HCT116 (cell line): ENCODE results near the gene IGIP. TPM values are rescaled to one million over a fixed set of nuclear protein-coding genes. Genes with fewer than 3 reads are reported as not detected.
A peak's percentile ranks its signal among the peaks of the same experiment; 100 is the strongest.

Source experiments
- ATAC-seq: fragments of 200-7000 bp; cut with Tn5 transposase; 2 replicates; pipeline ENCODE4 v1.9.1; 2020; ENCODE audit warnings: mild to moderate bottlenecking, moderate library complexity
- BruUV-seq: library from RNA; stranded (reverse); fragments of 400-500 nt; replicated peaks from 2 replicates; lab custom pipeline; 2021; lab: Mats Ljungman, UMichigan
- CTCF ChIA-PET: fragments of 300-600 bp; sonication (Branson Sonifier 250); formaldehyde crosslinking; loops from one replicate; lab custom pipeline; 2021; ENCODE audit warnings: antibody characterized with exemption; lab: Charles Lee
- POLR2A ChIA-PET: fragments of 300-600, 350-600 bp; sonication (Branson Sonifier 250); formaldehyde crosslinking; loops from one replicate; lab custom pipeline; 2021; ENCODE audit warnings: antibody characterized with exemption; lab: Charles Lee
- RAD21 ChIA-PET, 2 experiments: fragments of 300-600 bp; sonication (Branson Sonifier 250); formaldehyde crosslinking; loops; one replicate each; lab custom pipeline; 2023; ENCODE audit warnings: low total read pairs in 2 of 2; ENCODE audit not compliant: uncharacterized antibody in 2 of 2, unreplicated experiment in 2 of 2, low non-redundant PET in 1 of 2; lab: Charles Lee
- DNase-seq: peaks from one replicate; pipeline ENCODE4 v3.0.0-alpha.2; 2010; ENCODE audit warnings: low read depth, low spot score
- H2AFZ ChIP-seq: fragments of 200-600 bp; shearing (Covaris generic), sonication (generic); 2 replicates; pipeline ENCODE4 v1.6.1; 2017; ENCODE audit warnings: low read depth, mixed run types, mixed read lengths, antibody characterized with exemption, low read length; ENCODE audit not compliant: poor library complexity, severe bottlenecking
- H3K27ac ChIP-seq: 2 replicates; pipeline ENCODE4 v1.5.1; 2012; ENCODE audit warnings: low read depth, low read length
- H3K27me3 ChIP-seq: fragments of 200-600 bp; sonication (generic); 2 replicates; pipeline ENCODE4 v1.6.1; 2016; ENCODE audit warnings: mixed run types, low read length, mixed read lengths; ENCODE audit not compliant: insufficient read depth
- H3K36me3 ChIP-seq, 2 experiments: fragments of 200-500 bp in 1 of 2; fragments of 200-600 bp in 1 of 2; sonication (Bioruptor generic) in 1 of 2; sonication (generic) in 1 of 2; 2 replicates each; pipeline versions ENCODE4 v1.5.1 to v1.6.1; 2014 to 2016; ENCODE audit warnings: low read length in 2 of 2, inconsistent platforms in 1 of 2, mixed read lengths in 1 of 2, mixed run types in 1 of 2; ENCODE audit not compliant: insufficient read depth in 2 of 2, control insufficient read depth in 1 of 2
- H3K4me1 ChIP-seq, 2 experiments: fragments of 200-600 bp in 1 of 2; sonication (generic) in 1 of 2; 2 replicates each; pipeline versions ENCODE4 v1.5.1 to v1.6.1; 2012 to 2017; ENCODE audit warnings: low read length in 2 of 2, inconsistent platforms in 1 of 2, mild to moderate bottlenecking in 1 of 2, mixed read lengths in 1 of 2, mixed run types in 1 of 2, moderate library complexity in 1 of 2; ENCODE audit not compliant: insufficient read depth in 2 of 2, control insufficient read depth in 1 of 2
- H3K4me2 ChIP-seq: fragments of 200-600 bp; sonication (generic); 2 replicates; pipeline ENCODE4 v1.6.1; 2017; ENCODE audit warnings: mixed run types, low read length, mixed read lengths
- H3K4me3 ChIP-seq, 2 experiments: fragments of 200-600 bp in 1 of 2; sonication (generic) in 1 of 2; replicated peaks in 1 of 2; 2 replicates each; pipeline ENCODE4 v1.5.1; 2011 to 2016; ENCODE audit warnings: low read length in 2 of 2, control low read depth in 1 of 2, low read depth in 1 of 2, mild to moderate bottlenecking in 1 of 2, mixed read lengths in 1 of 2, mixed run types in 1 of 2
- H3K79me2 ChIP-seq: fragments of 200-600 bp; sonication (generic); 2 replicates; pipeline ENCODE4 v1.6.1; 2017; ENCODE audit warnings: mild to moderate bottlenecking, mixed run types, low read length, moderate library complexity, mixed read lengths; ENCODE audit not compliant: insufficient read depth
- H3K9ac ChIP-seq: fragments of 200-600 bp; sonication (generic); 2 replicates; pipeline ENCODE4 v1.6.1; 2016; ENCODE audit warnings: low read length, mixed read lengths
- H3K9me2 ChIP-seq: fragments of 200-600 bp; sonication (generic), shearing (Covaris generic); 2 replicates; pipeline ENCODE4 v1.6.1; 2017; ENCODE audit warnings: mixed run types, mild to moderate bottlenecking, moderate library complexity; ENCODE audit not compliant: insufficient read depth
- H3K9me3 ChIP-seq, 2 experiments: fragments of 200-500 bp in 1 of 2; fragments of 200-600 bp in 1 of 2; sonication (Bioruptor generic) in 1 of 2; sonication (generic) in 1 of 2; 2 replicates each; pipeline ENCODE4 v1.6.1; 2014 to 2017; ENCODE audit warnings: low read length in 2 of 2, mixed read lengths in 2 of 2, inconsistent platforms in 1 of 2, low read depth in 1 of 2, mild to moderate bottlenecking in 1 of 2, mixed run types in 1 of 2, moderate library complexity in 1 of 2; ENCODE audit not compliant: control insufficient read depth in 1 of 2, insufficient read depth in 1 of 2
- H4K20me1 ChIP-seq: fragments of 200-600 bp; sonication (generic), shearing (Covaris generic); 2 replicates; pipeline ENCODE4 v1.6.1; 2017; ENCODE audit warnings: mixed run types, mild to moderate bottlenecking, moderate library complexity; ENCODE audit not compliant: insufficient read depth
- CEBPB ChIP-seq: IDR thresholded peaks from 2 replicates; pipeline ENCODE4 v1.6.1; 2012; ENCODE audit warnings: low read depth
- EGR1 ChIP-seq: IDR thresholded peaks from 2 replicates; pipeline ENCODE4 v1.6.1; 2012; ENCODE audit warnings: low read depth
- EZH2phosphoT487 ChIP-seq: fragments of 200-600 bp; IDR thresholded peaks from 2 replicates; pipeline ENCODE4 v1.6.1; 2018; ENCODE audit warnings: antibody characterized with exemption, borderline replicate concordance
- POLR2AphosphoS5 ChIP-seq: IDR thresholded peaks from 2 replicates; pipeline ENCODE4 v1.6.1; 2011; ENCODE audit warnings: mild to moderate bottlenecking, low read depth, low read length, moderate library complexity
- SRF ChIP-seq: IDR thresholded peaks from 2 replicates; pipeline ENCODE4 v1.6.1; 2012; ENCODE audit warnings: low read depth
- TCF7L2 ChIP-seq: IDR thresholded peaks from 2 replicates; pipeline ENCODE4 v1.7.0; 2011; ENCODE audit warnings: borderline replicate concordance, inconsistent platforms; ENCODE audit not compliant: insufficient read depth, insufficient read length; ENCODE audit errors: extremely low read depth
- ZFX ChIP-seq: fragments of 450-650 bp; IDR thresholded peaks from 2 replicates; pipeline ENCODE4 v1.6.1; 2017
- ZNF274 ChIP-seq: fragments of 200-500 bp; sonication (Bioruptor generic); IDR thresholded peaks from 2 replicates; pipeline ENCODE4 v1.6.1; 2014; ENCODE audit warnings: mild to moderate bottlenecking, low read depth, low read length, inconsistent platforms
- intact Hi-C: fragments of 100-400 bp; cut with micrococcal nuclease; formaldehyde crosslinking; loops from 2 replicates; pipeline ENCODE4 v1.10.0; 2022
- total RNA-seq: library from RNA; stranded (reverse); gene quantifications from one replicate; pipeline ENCODE4 v1.2.1, GENCODE V29; 2021; ENCODE audit not compliant: unreplicated experiment
- TF ChIP-seq, protein P1 (sequence below): IDR thresholded peaks from 2 replicates; pipeline ENCODE4 v1.6.1; 2012
- TF ChIP-seq, protein P2 (sequence below): IDR thresholded peaks from 2 replicates; pipeline ENCODE4 v1.6.1; 2011; ENCODE audit warnings: mild to moderate bottlenecking, low read length, moderate library complexity; ENCODE audit not compliant: insufficient replicate concordance; ENCODE audit errors: extremely low read depth
- TF ChIP-seq, protein P3 (sequence below): IDR thresholded peaks from 2 replicates; pipeline ENCODE4 v1.6.1; 2012; ENCODE audit warnings: low read depth
- TF ChIP-seq, protein P4 (sequence below), 3 experiments: fragments of 200-600 bp in 1 of 3; sonication (generic) in 1 of 3; IDR thresholded peaks in 2 of 3; conservative IDR thresholded peaks in 1 of 3; 2 replicates each; pipeline ENCODE4 v1.5.1; 2012 to 2017; ENCODE audit warnings: low read depth in 2 of 3, low read length in 2 of 3, antibody characterized with exemption in 1 of 3, borderline replicate concordance in 1 of 3, control low read depth in 1 of 3, mild to moderate bottlenecking in 1 of 3, mixed read lengths in 1 of 3, mixed run types in 1 of 3, moderate library complexity in 1 of 3; ENCODE audit not compliant: insufficient read depth in 1 of 3

The IGIP gene
- total RNA-seq, 1 experiment from 2014 or later, result 5.2 TPM

DNA sequence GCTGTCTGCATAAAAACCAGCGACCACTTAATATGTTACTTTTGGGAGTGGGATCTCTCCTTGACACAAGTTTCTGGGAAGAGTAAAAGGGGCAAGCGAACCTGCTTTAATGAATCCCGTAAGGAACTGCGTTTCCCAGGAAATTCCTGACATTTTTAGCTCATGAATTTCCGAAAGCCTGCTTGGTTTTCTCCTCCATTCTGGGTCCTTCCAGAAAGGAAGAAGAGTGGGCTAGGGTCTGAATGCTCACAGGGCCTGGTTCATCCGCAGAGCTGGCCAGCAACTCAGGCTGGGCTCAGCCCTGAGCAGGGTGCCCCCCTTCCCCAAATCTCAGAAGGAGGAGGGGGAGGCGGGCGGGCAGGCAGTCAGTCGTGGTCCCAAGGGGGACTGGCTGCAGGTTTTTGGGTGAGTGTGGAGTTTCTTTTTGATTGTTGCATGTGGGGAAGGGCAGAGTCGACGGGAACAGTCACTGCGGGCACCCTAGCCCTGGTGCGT is 13.0 kb upstream of the IGIP start:
- intact Hi-C loops, result no loop called here
- no TSS peak for BruUV-seq
- peak overlapping the region; percentile 69; the same call in 1 of the 2 replicates for H3K9ac ChIP-seq
- H4K20me1 ChIP-seq, result no peaks in the 10 kb centered on the region
- DNase-seq, result no peak
- peak overlapping the region in 1 of 2 experiments; percentile 64; a peak in 1 of 4 replicates for H3K4me3 ChIP-seq
- TF ChIP-seq POLR2AphosphoS5, result no peak
- TF ChIP-seq ZFX, result no peak
- TF ChIP-seq, protein P1, sequence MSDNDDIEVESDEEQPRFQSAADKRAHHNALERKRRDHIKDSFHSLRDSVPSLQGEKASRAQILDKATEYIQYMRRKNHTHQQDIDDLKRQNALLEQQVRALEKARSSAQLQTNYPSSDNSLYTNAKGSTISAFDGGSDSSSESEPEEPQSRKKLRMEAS, result no peak
- no peak for TF ChIP-seq CEBPB
- TF ChIP-seq, protein P2, sequence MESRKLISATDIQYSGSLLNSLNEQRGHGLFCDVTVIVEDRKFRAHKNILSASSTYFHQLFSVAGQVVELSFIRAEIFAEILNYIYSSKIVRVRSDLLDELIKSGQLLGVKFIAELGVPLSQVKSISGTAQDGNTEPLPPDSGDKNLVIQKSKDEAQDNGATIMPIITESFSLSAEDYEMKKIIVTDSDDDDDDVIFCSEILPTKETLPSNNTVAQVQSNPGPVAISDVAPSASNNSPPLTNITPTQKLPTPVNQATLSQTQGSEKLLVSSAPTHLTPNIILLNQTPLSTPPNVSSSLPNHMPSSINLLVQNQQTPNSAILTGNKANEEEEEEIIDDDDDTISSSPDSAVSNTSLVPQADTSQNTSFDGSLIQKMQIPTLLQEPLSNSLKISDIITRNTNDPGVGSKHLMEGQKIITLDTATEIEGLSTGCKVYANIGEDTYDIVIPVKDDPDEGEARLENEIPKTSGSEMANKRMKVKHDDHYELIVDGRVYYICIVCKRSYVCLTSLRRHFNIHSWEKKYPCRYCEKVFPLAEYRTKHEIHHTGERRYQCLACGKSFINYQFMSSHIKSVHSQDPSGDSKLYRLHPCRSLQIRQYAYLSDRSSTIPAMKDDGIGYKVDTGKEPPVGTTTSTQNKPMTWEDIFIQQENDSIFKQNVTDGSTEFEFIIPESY, result no peak
- no peak for TF ChIP-seq ZNF274
- TF ChIP-seq, protein P3, sequence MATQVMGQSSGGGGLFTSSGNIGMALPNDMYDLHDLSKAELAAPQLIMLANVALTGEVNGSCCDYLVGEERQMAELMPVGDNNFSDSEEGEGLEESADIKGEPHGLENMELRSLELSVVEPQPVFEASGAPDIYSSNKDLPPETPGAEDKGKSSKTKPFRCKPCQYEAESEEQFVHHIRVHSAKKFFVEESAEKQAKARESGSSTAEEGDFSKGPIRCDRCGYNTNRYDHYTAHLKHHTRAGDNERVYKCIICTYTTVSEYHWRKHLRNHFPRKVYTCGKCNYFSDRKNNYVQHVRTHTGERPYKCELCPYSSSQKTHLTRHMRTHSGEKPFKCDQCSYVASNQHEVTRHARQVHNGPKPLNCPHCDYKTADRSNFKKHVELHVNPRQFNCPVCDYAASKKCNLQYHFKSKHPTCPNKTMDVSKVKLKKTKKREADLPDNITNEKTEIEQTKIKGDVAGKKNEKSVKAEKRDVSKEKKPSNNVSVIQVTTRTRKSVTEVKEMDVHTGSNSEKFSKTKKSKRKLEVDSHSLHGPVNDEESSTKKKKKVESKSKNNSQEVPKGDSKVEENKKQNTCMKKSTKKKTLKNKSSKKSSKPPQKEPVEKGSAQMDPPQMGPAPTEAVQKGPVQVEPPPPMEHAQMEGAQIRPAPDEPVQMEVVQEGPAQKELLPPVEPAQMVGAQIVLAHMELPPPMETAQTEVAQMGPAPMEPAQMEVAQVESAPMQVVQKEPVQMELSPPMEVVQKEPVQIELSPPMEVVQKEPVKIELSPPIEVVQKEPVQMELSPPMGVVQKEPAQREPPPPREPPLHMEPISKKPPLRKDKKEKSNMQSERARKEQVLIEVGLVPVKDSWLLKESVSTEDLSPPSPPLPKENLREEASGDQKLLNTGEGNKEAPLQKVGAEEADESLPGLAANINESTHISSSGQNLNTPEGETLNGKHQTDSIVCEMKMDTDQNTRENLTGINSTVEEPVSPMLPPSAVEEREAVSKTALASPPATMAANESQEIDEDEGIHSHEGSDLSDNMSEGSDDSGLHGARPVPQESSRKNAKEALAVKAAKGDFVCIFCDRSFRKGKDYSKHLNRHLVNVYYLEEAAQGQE, result no peak
- TF ChIP-seq, protein P4, sequence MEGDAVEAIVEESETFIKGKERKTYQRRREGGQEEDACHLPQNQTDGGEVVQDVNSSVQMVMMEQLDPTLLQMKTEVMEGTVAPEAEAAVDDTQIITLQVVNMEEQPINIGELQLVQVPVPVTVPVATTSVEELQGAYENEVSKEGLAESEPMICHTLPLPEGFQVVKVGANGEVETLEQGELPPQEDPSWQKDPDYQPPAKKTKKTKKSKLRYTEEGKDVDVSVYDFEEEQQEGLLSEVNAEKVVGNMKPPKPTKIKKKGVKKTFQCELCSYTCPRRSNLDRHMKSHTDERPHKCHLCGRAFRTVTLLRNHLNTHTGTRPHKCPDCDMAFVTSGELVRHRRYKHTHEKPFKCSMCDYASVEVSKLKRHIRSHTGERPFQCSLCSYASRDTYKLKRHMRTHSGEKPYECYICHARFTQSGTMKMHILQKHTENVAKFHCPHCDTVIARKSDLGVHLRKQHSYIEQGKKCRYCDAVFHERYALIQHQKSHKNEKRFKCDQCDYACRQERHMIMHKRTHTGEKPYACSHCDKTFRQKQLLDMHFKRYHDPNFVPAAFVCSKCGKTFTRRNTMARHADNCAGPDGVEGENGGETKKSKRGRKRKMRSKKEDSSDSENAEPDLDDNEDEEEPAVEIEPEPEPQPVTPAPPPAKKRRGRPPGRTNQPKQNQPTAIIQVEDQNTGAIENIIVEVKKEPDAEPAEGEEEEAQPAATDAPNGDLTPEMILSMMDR (IDR thresholded peaks at IDR 0.05 in 2 of 3, conservative IDR thresholded peaks at IDR 0.05 in 1 of 3; ENCODE audit: borderline replicate concordance in 1 of 3, insufficient read depth in 1 of 3, low read depth in 2 of 3, low read length in 2 of 3), result no peak
- no peak for TF ChIP-seq EGR1
- no peak for TF ChIP-seq EZH2phosphoT487
- TF ChIP-seq SRF, result no peak
- TF ChIP-seq TCF7L2, result no peak
- no peak overlapping the region for H3K27ac ChIP-seq
- no peaks in the 10 kb centered on the region for H3K36me3 ChIP-seq
- no peaks in the 10 kb centered on the region for H3K9me2 ChIP-seq
- peaks cover 4 to 34% of the 10 kb centered on the region in 2 experiments; a peak in 3 of 4 replicates for H3K4me1 ChIP-seq
- ATAC-seq, result no peak
- H3K9me3 ChIP-seq, result no peaks in the 10 kb centered on the region
- H3K4me2 ChIP-seq, result peak overlapping the region; percentile 91
- H3K27me3 ChIP-seq, result no peaks in the 10 kb centered on the region
- POLR2A ChIA-PET, result interaction anchor here (0.7 kb wide), 3 partner anchors 19 to 92 kb away, joined by 4 to 7 read pairs (median 5); no protein-coding TSS in a partner anchor
- RAD21 ChIA-PET, result interaction anchor here in 1 of 2 experiments (0.6 kb wide), 1 partner anchor 31 kb away, joined by 3 read pairs; no protein-coding TSS in a partner anchor
- H2AFZ ChIP-seq, result no peak overlapping the region
- CTCF ChIA-PET, result interaction anchor here (1.4 kb wide), 1 partner anchor 40 kb away, joined by 4 read pairs; no protein-coding TSS in a partner anchor
- H3K79me2 ChIP-seq, result peaks cover 75% of the 10 kb centered on the region
